ENCODE results near the gene PHAF1.
"Not testable (repeated sequence)": the region's sequence is repeated elsewhere in the genome, so short reads cannot be mapped to it uniquely, and the experiment has no call there.

PHAF1 gene

GRCh38 chr16:67115639-67116038 lies 5.9 kb downstream of the PHAF1 start:
- H3K27ac ChIP-seq (ENCODE audit: poor library complexity, severe bottlenecking), result no peak overlapping the region

GRCh38 chr16:67116388-67117311 lies 6.9 kb downstream of the PHAF1 start:
- H3K27ac ChIP-seq (ENCODE audit: poor library complexity, severe bottlenecking), result no peak overlapping the region
- peak; percentile 7 for DNase-seq (ENCODE audit: low spot score)
- H3K36me3 ChIP-seq (ENCODE audit: low read depth), result peaks cover 11% of the 10 kb centered on the region
- no peaks in the 10 kb centered on the region for H3K9me3 ChIP-seq (ENCODE audit: severe bottlenecking)
- no peaks in the 10 kb centered on the region for H3K27me3 ChIP-seq (ENCODE audit: insufficient read depth, poor library complexity, severe bottlenecking)
- H3K4me3 ChIP-seq (ENCODE audit: severe bottlenecking), result no peak overlapping the region
- no peak for ATAC-seq (ENCODE audit: low read depth)
- TF ChIP-seq CTCF (IDR thresholded peaks at IDR 0.05; ENCODE audit: poor library complexity, severe bottlenecking), result no peak
- H3K4me1 ChIP-seq (ENCODE audit: insufficient read depth, poor library complexity, severe bottlenecking), result no peaks in the 10 kb centered on the region

More at GRCh38 chr16:67115639-67116038, 5.9 kb downstream of the PHAF1 start:
- DNase-seq (ENCODE audit: low spot score), result no peak
- Histone ChIP-seq H3K27me3 (ENCODE audit: insufficient read depth, poor library complexity, severe bottlenecking) (no peaks in the 10 kb centered on the region), H3K36me3 (ENCODE audit: low read depth) (peaks cover 12% of the 10 kb centered on the region), H3K9me3 (ENCODE audit: severe bottlenecking) (no peaks in the 10 kb centered on the region), H3K4me1 (ENCODE audit: insufficient read depth, poor library complexity, severe bottlenecking) (peaks cover 7% of the 10 kb centered on the region), H3K4me3 (ENCODE audit: severe bottlenecking) (no peak overlapping the region)
- no peak for TF ChIP-seq CTCF (IDR thresholded peaks at IDR 0.05; ENCODE audit: poor library complexity, severe bottlenecking)
- peak; percentile 90 for ATAC-seq (ENCODE audit: low read depth)

- H3K27ac ChIP-seq (ENCODE audit: poor library complexity, severe bottlenecking), result no peak overlapping the region
Measured at GRCh38 chr16:67117716-67118115, 8.0 kb downstream of the PHAF1 start.

GRCh38 chr16:67120025-67120424 lies 10.3 kb downstream of the PHAF1 start:
- Histone ChIP-seq H3K27ac (ENCODE audit: poor library complexity, severe bottlenecking) (no peak overlapping the region), H3K4me3 (ENCODE audit: severe bottlenecking) (no peak overlapping the region), H3K9me3 (ENCODE audit: severe bottlenecking) (no peaks in the 10 kb centered on the region), H3K4me1 (ENCODE audit: insufficient read depth, poor library complexity, severe bottlenecking) (no peaks in the 10 kb centered on the region), H3K27me3 (ENCODE audit: insufficient read depth, poor library complexity, severe bottlenecking) (no peaks in the 10 kb centered on the region), H3K36me3 (ENCODE audit: low read depth) (peaks cover 34% of the 10 kb centered on the region)
- ATAC-seq (ENCODE audit: low read depth) (peak; percentile 77), DNase-seq (ENCODE audit: low spot score) (no peak)
- no peak for TF ChIP-seq CTCF (IDR thresholded peaks at IDR 0.05; ENCODE audit: poor library complexity, severe bottlenecking)

More at GRCh38 chr16:67117716-67118115, 8.0 kb downstream of the PHAF1 start:
- ATAC-seq (ENCODE audit: low read depth), result no peak
- DNase-seq (ENCODE audit: low spot score), result peak; percentile 4
- H3K4me3 ChIP-seq (ENCODE audit: severe bottlenecking), result no peak overlapping the region
- no peaks in the 10 kb centered on the region for H3K4me1 ChIP-seq (ENCODE audit: insufficient read depth, poor library complexity, severe bottlenecking)
- H3K36me3 ChIP-seq (ENCODE audit: low read depth), result peaks cover 22% of the 10 kb centered on the region
- no peaks in the 10 kb centered on the region for H3K27me3 ChIP-seq (ENCODE audit: insufficient read depth, poor library complexity, severe bottlenecking)
- H3K9me3 ChIP-seq (ENCODE audit: severe bottlenecking), result no peaks in the 10 kb centered on the region
- no peak for TF ChIP-seq CTCF (IDR thresholded peaks at IDR 0.05; ENCODE audit: poor library complexity, severe bottlenecking)

GRCh38 chr16:67122799-67123198 lies 13.1 kb downstream of the PHAF1 start:
- H3K36me3 ChIP-seq (ENCODE audit: low read depth), result peaks cover 30% of the 10 kb centered on the region
- not testable (repeated sequence) for H3K4me3 ChIP-seq (ENCODE audit: severe bottlenecking); DNase-seq (ENCODE audit: low spot score); ATAC-seq (ENCODE audit: low read depth); H3K27me3 ChIP-seq (ENCODE audit: insufficient read depth, poor library complexity, severe bottlenecking); H3K9me3 ChIP-seq (ENCODE audit: severe bottlenecking); H3K27ac ChIP-seq (ENCODE audit: poor library complexity, severe bottlenecking); H3K4me1 ChIP-seq (ENCODE audit: insufficient read depth, poor library complexity, severe bottlenecking)
